T-cell (primary cell): Measurements from ENCODE around the gene LSP1. TPM values are rescaled to one million over a fixed set of nuclear protein-coding genes. Genes with fewer than 3 reads are reported as not detected.
"Not testable (repeated sequence)": the region's sequence is repeated elsewhere in the genome, so short reads cannot be mapped to it uniquely, and the experiment has no call there.

Source experiments
- ATAC-seq, 4 experiments: fragments of 200-7000 bp in 3 of 4; fragments of 150-1000 bp in 1 of 4; cut with Tn5 transposase; replicated peaks in 1 of 4; 1 replicate in 3 of 4; 2 replicates in 1 of 4; pipeline ENCODE4 v1.10.0; 2021; ENCODE audit warnings: moderate library complexity in 3 of 4, mild to moderate bottlenecking in 2 of 4, moderate number of reproducible peaks in 1 of 4
- CTCF ChIA-PET, 2 donors: fragments of 300-600 bp; sonication (Branson Sonifier 250); formaldehyde crosslinking; loops; one replicate each; lab custom pipeline; 2022; ENCODE audit warnings: antibody characterized with exemption in 2 of 2; lab: Charles Lee
- POLR2A ChIA-PET, 2 donors: fragments of 300-600 bp; sonication (Branson Sonifier 250); formaldehyde crosslinking; loops; one replicate each; lab custom pipeline; 2022; ENCODE audit warnings: antibody characterized with exemption in 2 of 2; lab: Charles Lee
- DNase-seq, 35 experiments: peaks; one replicate each; pipeline versions ENCODE4 v3.0.0 to v3.0.0-alpha.2; 2013 to 2023
- H3K27ac ChIP-seq: one replicate; pipeline ENCODE4 v1.5.1; 2013; ENCODE audit warnings: low read length
- H3K27me3 ChIP-seq, 2 experiments: replicated peaks in 1 of 2; 1 replicate in 1 of 2; 2 replicates in 1 of 2; pipeline versions ENCODE4 v1.6.1 to v1.7.0; 2013; ENCODE audit warnings: low read length in 1 of 2, mixed read lengths in 1 of 2; ENCODE audit not compliant: control insufficient read depth in 2 of 2, insufficient read depth in 2 of 2; ENCODE audit errors: extremely low read depth in 1 of 2
- H3K36me3 ChIP-seq, 2 donors: 1 replicate in 1 of 2; 2 replicates in 1 of 2; pipeline versions ENCODE4 v1.6.1 to v1.7.0; 2013; ENCODE audit warnings: low read length in 1 of 2; ENCODE audit not compliant: control insufficient read depth in 2 of 2, insufficient read depth in 1 of 2; ENCODE audit errors: extremely low read depth in 1 of 2
- H3K4me1 ChIP-seq, 2 experiments: 1 replicate in 1 of 2; 2 replicates in 1 of 2; pipeline versions ENCODE4 v1.6.1 to v1.7.0; 2013; ENCODE audit warnings: low read length in 2 of 2, mixed read lengths in 1 of 2; ENCODE audit not compliant: insufficient read depth in 2 of 2, control insufficient read depth in 1 of 2; ENCODE audit errors: extremely low read depth in 1 of 2
- H3K4me3 ChIP-seq, 2 donors: 1 replicate in 1 of 2; 2 replicates in 1 of 2; pipeline versions ENCODE4 v1.5.1 to v1.7.0; 2013; ENCODE audit warnings: mild to moderate bottlenecking in 2 of 2, low read length in 1 of 2, moderate library complexity in 1 of 2; ENCODE audit not compliant: control insufficient read depth in 1 of 2; ENCODE audit errors: extremely low read depth in 1 of 2
- H3K9me3 ChIP-seq: 2 replicates; pipeline ENCODE4 v1.7.0; 2013
- H3K27ac Mint-ChIP-seq, 2 donors: one replicate each; pipeline ENCODE4 v1.8.0; 2020 to 2021; ENCODE audit warnings: mild to moderate bottlenecking in 2 of 2, mixed read lengths in 2 of 2
- H3K27me3 Mint-ChIP-seq, 2 donors: one replicate each; pipeline ENCODE4 v1.8.0; 2021 to 2022; ENCODE audit warnings: mixed read lengths in 2 of 2
- H3K36me3 Mint-ChIP-seq: one replicate; pipeline ENCODE4 v1.8.0; 2021; ENCODE audit warnings: mixed read lengths
- H3K4me1 Mint-ChIP-seq, 3 donors: one replicate each; pipeline ENCODE4 v1.8.0; 2020 to 2022; ENCODE audit warnings: mixed read lengths in 3 of 3, mild to moderate bottlenecking in 1 of 3
- H3K4me3 Mint-ChIP-seq, 3 donors: one replicate each; pipeline ENCODE4 v1.8.0; 2020 to 2022; ENCODE audit warnings: mild to moderate bottlenecking in 3 of 3, mixed read lengths in 3 of 3, moderate library complexity in 3 of 3
- H3K9me3 Mint-ChIP-seq, 3 donors: one replicate each; pipeline ENCODE4 v1.8.0; 2020 to 2022; ENCODE audit warnings: mixed read lengths in 3 of 3
- WGBS: methylation state at CpG from one replicate; pipeline ENCODE4 v1.1.5; 2013; ENCODE audit warnings: missing lambda C conversion rate; ENCODE audit not compliant: insufficient coverage; 5-methylcytosine and 5-hydroxymethylcytosine counted together
- total RNA-seq, 35 experiments: library from RNA in 6 of 35; stranded (reverse) in 6 of 35; fragments of 120-200 nt in 1 of 35; gene quantifications; one replicate each; pipeline versions ENCODE4 v1.2.1 to v1.2.4 and lab custom pipeline; 2013 to 2026

Gene LSP1
- total RNA-seq, 5 donors from 2014 or later (not counting 1 experiment from before 2014, with no cell fraction given): 286 to 514 (median 375) TPM

DNA sequence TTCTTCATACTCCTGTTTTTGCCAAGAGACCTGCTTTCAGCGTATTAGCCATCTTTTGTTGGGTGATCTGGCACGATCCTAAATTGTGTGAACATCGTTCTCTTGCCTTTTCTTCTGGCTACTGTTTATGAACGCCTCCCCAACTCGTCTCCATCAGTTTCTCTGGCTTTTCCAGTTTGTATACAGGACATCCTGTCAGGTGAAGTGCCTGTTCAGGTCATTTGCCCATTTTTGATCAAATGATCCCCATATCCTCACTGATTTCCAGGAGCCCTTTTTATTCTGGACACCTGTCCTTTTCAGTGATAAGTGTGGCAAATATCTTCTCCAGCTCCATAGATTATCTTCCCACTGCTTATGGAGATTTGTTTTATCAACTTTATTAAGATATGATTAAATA, 40.6 kb upstream of the LSP1 start:
- Mint-ChIP-seq H3K4me1 (no peaks in the 10 kb centered on the region), H3K9me3 (peaks cover 0 to under 1% (median 0%) of the 10 kb centered on the region in 3 donors), H3K27ac (no peak overlapping the region), H3K36me3 (no peaks in the 10 kb centered on the region), H3K27me3 (peaks cover 8 to 11% of the 10 kb centered on the region in 2 donors), H3K4me3 (no peak overlapping the region)
- Histone ChIP-seq H3K27ac (no peak overlapping the region), H3K4me1 (no peaks in the 10 kb centered on the region), H3K27me3 (peaks cover 5 to 20% of the 10 kb centered on the region in 2 experiments), H3K4me3 (no peak overlapping the region), H3K36me3 (no peaks in the 10 kb centered on the region), H3K9me3 (no peaks in the 10 kb centered on the region)
- ChIA-PET POLR2A (no interaction called here), CTCF (interaction anchor here in 1 of 2 donors (0.6 kb wide), 1 partner anchor 111 kb away, joined by 3 read pairs; no protein-coding TSS in a partner anchor)
- ATAC-seq: no peak
- DNase-seq: no peak
- 86% methylated on average over 5 of the region's 5 CpGs for WGBS

DNA sequence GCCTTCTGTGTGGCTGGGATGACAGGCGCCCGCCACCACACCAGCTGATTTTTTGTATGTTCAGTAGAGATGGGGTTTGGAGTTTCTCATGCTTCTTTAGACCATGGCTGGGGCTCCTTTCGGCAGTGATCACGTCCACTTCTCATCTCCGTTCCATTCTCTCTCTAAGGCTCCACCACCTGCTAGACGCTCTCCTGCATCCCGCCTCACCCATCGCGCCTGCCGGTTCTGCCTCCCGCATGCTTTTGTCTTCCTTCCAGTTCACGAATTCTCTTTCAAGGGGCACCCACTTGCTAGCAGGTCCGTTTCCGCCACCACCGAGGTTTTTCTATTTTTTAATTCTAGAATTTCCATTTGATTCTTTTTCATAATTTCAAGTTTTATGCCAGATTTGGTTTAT, 40.1 kb upstream of the LSP1 start:
- Histone ChIP-seq H3K9me3 (no peaks in the 10 kb centered on the region), H3K27me3 (peaks cover 5 to 20% of the 10 kb centered on the region in 2 experiments), H3K4me1 (no peaks in the 10 kb centered on the region), H3K36me3 (no peaks in the 10 kb centered on the region), H3K4me3 (no peak overlapping the region), H3K27ac (no peak overlapping the region)
- Mint-ChIP-seq H3K27ac (no peak overlapping the region), H3K36me3 (no peaks in the 10 kb centered on the region), H3K4me3 (no peak overlapping the region), H3K27me3 (peaks cover 3 to 11% of the 10 kb centered on the region in 2 donors), H3K4me1 (no peaks in the 10 kb centered on the region), H3K9me3 (peaks cover 0 to 6% (median 0%) of the 10 kb centered on the region in 3 donors)
- ChIA-PET POLR2A (no interaction called here), CTCF (no interaction called here)
- 89% methylated on average over 9 of the region's 15 CpGs for WGBS
- DNase-seq: no peak
- no peak for ATAC-seq

DNA sequence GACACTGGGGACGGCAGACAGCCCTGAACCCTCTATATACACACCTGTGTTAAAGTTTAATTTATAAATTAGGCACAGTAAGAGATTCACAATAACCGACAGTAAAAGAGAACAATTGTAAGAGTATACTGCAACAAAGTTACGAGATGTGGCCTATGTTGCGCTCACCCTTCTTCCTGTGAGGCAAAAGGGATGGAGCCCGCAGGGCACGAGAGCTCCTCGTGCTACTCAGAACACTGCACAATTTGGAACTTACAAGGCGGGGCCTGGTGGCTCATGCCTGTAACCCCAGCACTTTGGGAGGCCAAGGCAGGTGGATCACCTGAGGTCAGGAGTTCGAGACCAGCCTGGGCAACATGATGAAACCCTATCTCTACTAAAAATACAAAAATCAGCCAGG, 39.5 kb upstream of the LSP1 start:
- H3K4me3 ChIP-seq, ATAC-seq, H3K4me1 Mint-ChIP-seq, H3K9me3 ChIP-seq, H3K27ac ChIP-seq, POLR2A ChIA-PET, CTCF ChIA-PET, H3K36me3 Mint-ChIP-seq, H3K4me3 Mint-ChIP-seq, H3K27ac Mint-ChIP-seq, H3K4me1 ChIP-seq, DNase-seq, H3K36me3 ChIP-seq, H3K9me3 Mint-ChIP-seq: not testable (repeated sequence)
- peaks cover 5 to 20% of the 10 kb centered on the region in 2 experiments for H3K27me3 ChIP-seq
- 87% methylated on average over 7 of the region's 9 CpGs for WGBS
- peaks cover 0 to 11% of the 10 kb centered on the region in 2 donors for H3K27me3 Mint-ChIP-seq

DNA sequence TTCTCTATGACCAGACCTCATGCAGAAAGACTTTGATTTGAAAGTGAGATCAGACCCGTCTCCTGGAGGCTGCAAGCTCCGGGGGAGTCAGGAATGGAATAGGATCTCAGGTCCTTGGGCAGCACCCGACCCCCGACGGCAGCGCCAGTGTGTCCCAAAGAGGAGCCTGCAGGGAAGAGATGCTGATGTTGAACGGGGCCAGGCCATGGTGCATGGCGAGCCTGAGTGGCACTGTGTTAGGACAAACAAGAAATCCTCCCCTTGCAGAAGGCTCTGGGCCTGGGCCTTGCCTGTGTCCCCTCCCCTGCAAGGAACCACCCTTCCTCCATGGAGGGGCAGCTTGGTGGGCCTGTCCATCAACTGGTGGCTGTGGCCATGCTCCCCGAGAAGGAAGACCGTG, 38.2 kb upstream of the LSP1 start:
- Histone ChIP-seq H3K27me3 (peaks cover 5 to 20% of the 10 kb centered on the region in 2 experiments), H3K36me3 (no peaks in the 10 kb centered on the region), H3K27ac (no peak overlapping the region), H3K9me3 (no peaks in the 10 kb centered on the region), H3K4me3 (no peak overlapping the region), H3K4me1 (no peaks in the 10 kb centered on the region)
- Mint-ChIP-seq H3K27ac (no peak overlapping the region), H3K36me3 (no peaks in the 10 kb centered on the region), H3K4me1 (no peaks in the 10 kb centered on the region), H3K27me3 (peaks cover 0 to 11% of the 10 kb centered on the region in 2 donors), H3K4me3 (no peak overlapping the region), H3K9me3 (peaks cover 0 to 9% (median 0%) of the 10 kb centered on the region in 3 donors)
- WGBS: 80% methylated on average over 10 of the region's 10 CpGs
- DNase-seq (no peak), ATAC-seq (no peak)
- ChIA-PET POLR2A (no interaction called here), CTCF (no interaction called here)

DNA sequence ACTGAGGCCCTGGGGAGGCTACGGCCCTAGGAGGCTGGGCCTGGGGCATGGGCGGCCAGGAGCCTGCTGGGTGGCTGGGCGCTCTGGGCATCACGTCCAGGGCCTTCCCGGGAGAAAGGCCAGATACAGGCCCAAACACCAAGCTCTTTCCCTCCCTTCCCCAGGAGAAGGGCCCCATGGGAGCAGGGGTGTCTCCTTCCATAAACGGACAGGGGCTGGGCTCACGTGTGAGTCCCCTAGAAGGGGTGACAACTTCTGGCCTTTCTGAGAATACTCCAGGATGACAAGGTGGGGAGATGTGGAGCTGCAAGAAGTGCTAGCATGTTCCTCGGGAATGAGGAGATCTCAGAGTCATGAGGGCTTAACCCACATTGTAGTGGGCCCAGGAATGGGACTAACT, 37.6 kb upstream of the LSP1 start:
- WGBS: 78% methylated on average over 6 of the region's 8 CpGs
- ChIA-PET CTCF (no interaction called here), POLR2A (no interaction called here)
- H3K9me3 Mint-ChIP-seq: peaks cover 0 to 9% (median 0%) of the 10 kb centered on the region in 3 donors
- Histone ChIP-seq H3K9me3 (no peaks in the 10 kb centered on the region), H3K27me3 (peaks cover 5 to 20% of the 10 kb centered on the region in 2 experiments), H3K27ac (no peak overlapping the region), H3K4me3 (no peak overlapping the region), H3K4me1 (no peaks in the 10 kb centered on the region), H3K36me3 (no peaks in the 10 kb centered on the region)
- ATAC-seq (no peak), DNase-seq (no peak)
- no peaks in the 10 kb centered on the region for H3K4me1 Mint-ChIP-seq
- no peak overlapping the region for H3K4me3 Mint-ChIP-seq
- H3K27ac Mint-ChIP-seq: no peak overlapping the region
- H3K36me3 Mint-ChIP-seq: no peaks in the 10 kb centered on the region
- peaks cover 0 to 11% of the 10 kb centered on the region in 2 donors for H3K27me3 Mint-ChIP-seq

DNA sequence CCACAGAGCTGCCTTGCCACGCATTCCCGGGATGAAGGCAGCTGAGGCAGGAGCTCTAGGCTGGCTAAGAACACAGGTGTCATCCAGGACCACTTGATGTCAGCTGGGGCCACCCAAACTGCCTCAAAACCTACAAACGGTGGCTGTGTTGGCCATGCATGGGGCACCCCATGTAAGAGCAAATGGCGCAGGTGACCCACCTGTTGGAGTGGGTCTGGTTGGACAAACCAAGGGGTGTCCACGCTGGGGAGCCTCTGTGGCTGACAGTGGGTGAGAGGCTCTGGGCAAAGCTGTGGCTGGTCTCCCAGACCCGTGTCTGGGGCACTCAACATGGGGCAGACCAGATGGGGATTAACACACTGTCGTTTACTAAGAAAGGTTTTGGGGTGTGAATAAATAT, 37.1 kb upstream of the LSP1 start:
- Histone ChIP-seq H3K36me3 (no peaks in the 10 kb centered on the region), H3K9me3 (no peaks in the 10 kb centered on the region), H3K4me1 (no peaks in the 10 kb centered on the region), H3K27ac (no peak overlapping the region), H3K4me3 (no peak overlapping the region), H3K27me3 (peaks cover 2 to 20% of the 10 kb centered on the region in 2 experiments)
- Mint-ChIP-seq H3K27ac (no peak overlapping the region), H3K4me1 (no peaks in the 10 kb centered on the region), H3K36me3 (no peaks in the 10 kb centered on the region), H3K9me3 (peaks cover 0 to 9% (median 0%) of the 10 kb centered on the region in 3 donors), H3K27me3 (peaks cover 0 to 11% of the 10 kb centered on the region in 2 donors), H3K4me3 (no peak overlapping the region)
- no peak for DNase-seq
- ChIA-PET POLR2A (no interaction called here), CTCF (interaction anchor here in 1 of 2 donors (0.6 kb wide), 1 partner anchor 513 kb away, joined by 3 read pairs; no protein-coding TSS in a partner anchor)
- WGBS: 80% methylated on average over 5 of the region's 7 CpGs
- ATAC-seq: no peak

DNA sequence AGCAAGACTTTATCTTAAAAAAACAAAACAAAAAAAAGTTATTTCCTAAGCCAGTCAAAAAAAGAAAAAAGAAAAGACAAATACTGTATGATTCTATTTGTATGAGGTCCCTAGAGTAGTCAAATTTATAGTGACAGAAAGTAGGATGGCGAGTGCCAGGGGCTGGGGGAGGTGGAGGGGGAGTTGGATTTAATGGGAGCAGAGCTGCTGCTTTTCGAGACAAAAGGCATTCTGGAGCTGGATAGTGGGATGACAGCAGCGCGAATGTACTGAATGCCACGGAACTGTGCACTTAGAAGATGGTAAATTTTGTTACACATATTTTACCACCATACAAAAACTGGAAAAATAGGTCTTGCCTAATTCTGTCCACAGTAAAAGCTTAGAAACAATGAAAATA, 35.9 kb upstream of the LSP1 start:
- Mint-ChIP-seq H3K27ac (no peak overlapping the region), H3K9me3 (peaks cover 0 to 9% (median 0%) of the 10 kb centered on the region in 3 donors), H3K36me3 (no peaks in the 10 kb centered on the region), H3K4me3 (no peak overlapping the region), H3K27me3 (peaks cover 0 to 9% of the 10 kb centered on the region in 2 donors), H3K4me1 (no peaks in the 10 kb centered on the region)
- WGBS: 67% methylated on average over 1 of the region's 5 CpGs
- ATAC-seq (no peak), DNase-seq (no peak)
- H3K27me3 ChIP-seq: peaks cover 0 to 20% of the 10 kb centered on the region in 2 experiments
- H3K4me3 ChIP-seq: no peak overlapping the region
- no peaks in the 10 kb centered on the region for H3K4me1 ChIP-seq
- no peak overlapping the region for H3K27ac ChIP-seq
- no peaks in the 10 kb centered on the region for H3K36me3 ChIP-seq
- H3K9me3 ChIP-seq: no peaks in the 10 kb centered on the region
- ChIA-PET POLR2A (no interaction called here), CTCF (no interaction called here)
